K562 (cell line): ENCODE data around the gene PFKP. TPM values are rescaled to one million over a fixed set of nuclear protein-coding genes. Genes with fewer than 3 reads are reported as not detected.
A peak's percentile ranks its signal among the peaks of the same experiment; 100 is the strongest.

ENCODE experiments used
- ELF2 ChIP-seq: fragments of 250-450 bp; sonication (Bioruptor Pico); IDR thresholded peaks from 2 replicates; pipeline ENCODE4 v1.5.0; 2021; ENCODE audit warnings: mild to moderate bottlenecking
- MAX ChIP-seq: sonication (generic); formaldehyde crosslinking; IDR thresholded peaks from 2 replicates; pipeline ENCODE4 v1.9.0; 2022; ENCODE audit warnings: mild to moderate bottlenecking, missing genetic modification reagents
- MGA ChIP-seq: fragments of 450-650 bp; IDR thresholded peaks from 2 replicates; pipeline ENCODE4 v1.6.1; 2016; ENCODE audit warnings: mild to moderate bottlenecking, moderate library complexity
- MYC ChIP-seq, 2 experiments: fragments of 250-450 bp in 1 of 2; sonication (Bioruptor Pico) in 1 of 2; IDR thresholded peaks; 2 replicates each; pipeline versions ENCODE4 v1.5.1 to v1.6.1; 2012 to 2021; ENCODE audit warnings: low read depth in 2 of 2, borderline replicate concordance in 1 of 2, improper control_type of control experiment in 1 of 2, low read length in 1 of 2, mild to moderate bottlenecking in 1 of 2, moderate library complexity in 1 of 2
- USF1 ChIP-seq: sonication (generic); formaldehyde crosslinking; IDR thresholded peaks from 2 replicates; pipeline ENCODE4 v1.9.0; 2022; ENCODE audit warnings: mild to moderate bottlenecking, missing genetic modification reagents
- ZNF143 ChIP-seq: sonication (generic); formaldehyde crosslinking; IDR thresholded peaks from 2 replicates; pipeline ENCODE4 v1.9.0; 2022; ENCODE audit warnings: mild to moderate bottlenecking, missing genetic modification reagents
- ZNF707 ChIP-seq: fragments of 250-450 bp; sonication (Bioruptor Pico); conservative IDR thresholded peaks from 2 replicates; pipeline ENCODE4 v1.8.0; 2022; ENCODE audit warnings: inconsistent platforms, mild to moderate bottlenecking, moderate library complexity
- polyA plus RNA-seq, 8 experiments: library from polyadenylated mRNA; depleted of rRNA in 4 of 8; stranded (reverse) in 5 of 8; unstranded in 3 of 8; fragments of >200 nt; fragmentation: Nextera tagmentation in 2 of 8; fragmentation: Illumina TruSeq in 1 of 8; extraction: Ambion mirVana in 2 of 8; extraction: Trizol in 1 of 8; gene quantifications; 2 replicates each; pipeline versions ENCODE4 v1.2.1 to v1.2.3, GENCODE V29; 2011 to 2014; ENCODE audit warnings: inconsistent platforms in 1 of 8, missing spikeins in 1 of 8
- total RNA-seq, 7 experiments: library from RNA; depleted of rRNA in 6 of 7; stranded (reverse); fragments of >200 nt in 6 of 7; fragmentation: Illumina TruSeq in 2 of 7; extraction: Trizol in 2 of 7; gene quantifications; 2 replicates each; pipeline versions ENCODE4 v1.2.1 to v1.2.3, GENCODE V29; 2011 to 2021; ENCODE audit warnings: low replicate concordance in 1 of 7

The PFKP gene
- total and polyA plus RNA-seq, 9 of the 15 experiments (the other 6 are each of a cell fraction or from before 2014, with no cell fraction given): 23.5 to 116 (median 62.1) TPM

GRCh38 chr10:3057946-3058345 is 9.4 kb upstream of the PFKP start (continued):
- TF ChIP-seq MGA (peak; percentile 66), ELF2 (no peak), ZNF143 (no peak), MAX (CRISPR knock-in tag) (peak; percentile 88), USF1 (CRISPR knock-in tag) (peak; percentile 55; the same call in 1 of the 2 replicates), MYC (IDR thresholded peaks at IDR 0.05; ENCODE audit: low read depth, low read length) (peak; percentile 53; the same call in 1 of the 2 replicates), MYC (CRISPR knock-in tag; IDR thresholded peaks at IDR 0.05; ENCODE audit: borderline replicate concordance, low read depth) (no peak), ZNF707 (no peak)
